Activated CD8-positive, alpha-beta memory T cell treated with anti-CD3 and anti-CD28 coated beads for 1 hour (primary cell): ENCODE data around the gene RNASEH2A.
"Not testable (repeated sequence)": the region's sequence is repeated elsewhere in the genome, so short reads cannot be mapped to it uniquely, and the experiment has no call there.

Experiments
- DNase-seq, 2 donors: peaks; one replicate each; pipeline ENCODE4 v3.0.0-alpha.2; 2020; ENCODE audit warnings: low read depth in 1 of 2; ENCODE audit errors: extremely low read depth in 1 of 2

The RNASEH2A gene

GRCh38 chr19:12792853-12793289, 13.5 kb upstream of the RNASEH2A start:
- no peak for DNase-seq

GRCh38 chr19:12793290-12794195, 12.8 kb upstream of the RNASEH2A start:
- DNase-seq: peak; percentile 86 to 90

GRCh38 chr19:12794196-12794941, 12.0 kb upstream of the RNASEH2A start:
- no peak for DNase-seq

- no peak for DNase-seq
Measured at GRCh38 chr19:12794971-12795381, 11.4 kb upstream of the RNASEH2A start.

- DNase-seq: peak in 1 of 2 donors; percentile 62
Measured at GRCh38 chr19:12796146-12797071, 10.0 kb upstream of the RNASEH2A start.

- DNase-seq: no peak
Measured at GRCh38 chr19:12797141-12797587, 9.2 kb upstream of the RNASEH2A start.

- not testable (repeated sequence) for DNase-seq
Measured at GRCh38 chr19:12797607-12798006, 8.8 kb upstream of the RNASEH2A start.

GRCh38 chr19:12799742-12800465, 6.5 kb upstream of the RNASEH2A start:
- DNase-seq: no peak

- no peak for DNase-seq
Measured at GRCh38 chr19:12800466-12800770, 6.0 kb upstream of the RNASEH2A start.

GRCh38 chr19:12800923-12801465, 5.4 kb upstream of the RNASEH2A start:
- DNase-seq: no peak

- peak in 1 of 2 donors; percentile 64 for DNase-seq
Measured at GRCh38 chr19:12801466-12802266, 4.7 kb upstream of the RNASEH2A start, which contains the start of the genes PRDX2 and THSD8. TSS of gene PRDX2 (minus strand) at chr19:12801800. CDS start at chr19:12801261, 539 bp downstream. TSS of gene THSD8 (plus strand) at chr19:12802069. CDS start at chr19:12802072, 3 bp downstream.

- no peak for DNase-seq
Measured at GRCh38 chr19:12802267-12803106, 3.9 kb upstream of the RNASEH2A start.

- no peak for DNase-seq
Measured at GRCh38 chr19:12804051-12804450, 2.3 kb upstream of the RNASEH2A start.

- DNase-seq: no peak
Measured at GRCh38 chr19:12815088-12815487, 8.7 kb downstream of the RNASEH2A start.

GRCh38 chr19:12817188-12817587, 10.8 kb downstream of the RNASEH2A start:
- not testable (repeated sequence) for DNase-seq

- not testable (repeated sequence) for DNase-seq
Measured at GRCh38 chr19:12817810-12818209, 11.4 kb downstream of the RNASEH2A start.

- no peak for DNase-seq
Measured at GRCh38 chr19:12821761-12822160, 15.4 kb downstream of the RNASEH2A start.
